GM10248 (cell line): ENCODE measurements around the gene MESD.

Source experiments
- CTCF ChIA-PET: fragments of 300-600 bp; sonication (Branson Sonifier 250); formaldehyde crosslinking; extraction: SDS; loops from one replicate; lab custom pipeline; 2021; ENCODE audit warnings: antibody characterized with exemption; lab: Yijun Ruan, JAX
- POLR2A ChIA-PET: fragments of 350-650 bp; sonication (Branson Sonifier 250); formaldehyde crosslinking; extraction: SDS; loops from one replicate; lab custom pipeline; 2020; ENCODE audit warnings: antibody characterized with exemption; lab: Yijun Ruan, JAX
- DNase-seq: peaks from one replicate; pipeline ENCODE4 v3.0.0; 2012; ENCODE audit errors: extremely low spot score
- CTCF ChIP-seq: IDR thresholded peaks from 2 replicates; pipeline ENCODE4 v1.5.1; 2012; ENCODE audit warnings: mild to moderate bottlenecking, low read depth; ENCODE audit errors: extremely low read depth, missing control alignments, control extremely low read depth

The MESD gene

DNA sequence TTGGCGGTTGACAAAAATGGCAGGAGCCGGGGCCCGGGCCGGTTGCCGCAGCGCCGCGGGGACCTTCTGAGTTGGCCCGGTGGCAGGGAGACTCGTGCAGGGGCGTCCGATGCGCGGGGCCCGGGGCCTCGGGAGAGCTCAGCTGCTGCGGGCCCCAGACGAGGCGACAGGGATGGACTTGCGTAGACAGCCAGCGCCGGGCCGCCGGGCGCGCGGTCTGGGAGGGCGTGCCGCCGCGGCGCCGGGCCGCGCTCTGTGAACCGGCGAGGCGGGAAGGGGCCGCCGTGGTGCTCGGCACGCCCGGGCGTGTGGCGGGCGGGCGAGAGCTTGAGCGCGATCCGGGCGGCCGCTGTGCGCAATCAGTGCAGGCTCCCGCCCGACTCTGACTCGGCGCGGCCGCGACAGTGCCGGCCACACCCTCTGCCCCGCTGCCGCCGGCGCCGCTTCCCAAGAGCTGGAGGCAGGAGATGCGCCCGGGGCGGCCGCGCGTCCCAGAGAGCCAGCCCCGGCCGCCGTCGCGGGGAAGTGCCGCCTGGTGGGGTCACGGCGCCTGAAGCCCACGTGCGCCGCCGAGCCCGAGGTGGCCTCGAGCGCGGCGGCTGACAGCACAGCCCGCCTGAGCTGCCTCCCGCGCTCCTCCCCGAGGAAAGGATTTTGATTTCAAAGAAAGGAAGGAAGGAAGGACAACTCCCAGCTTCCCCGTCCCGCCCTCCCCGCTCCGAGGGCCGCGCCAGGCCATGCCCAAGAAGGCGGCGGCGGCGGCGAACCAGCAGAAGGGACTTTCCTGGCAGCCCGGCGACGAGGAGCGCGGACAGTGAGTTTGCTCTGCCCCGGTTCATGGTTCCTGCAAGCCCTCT is 11.8 kb upstream of the MESD start:
- peak; percentile 67 for DNase-seq
- ChIA-PET POLR2A (interaction anchor here (0.6 kb wide), 1 partner anchor 22 kb away, joined by 3 read pairs; no protein-coding TSS in a partner anchor), CTCF (interaction anchor here (1.0 to 1.5 kb wide), 7 partner anchors 11 to 265 kb away, joined by 3 to 5 read pairs (median 4); no protein-coding TSS in a partner anchor)
- TF ChIP-seq CTCF = no peak

- ChIA-PET POLR2A (interaction anchor here (0.6 to 0.7 kb wide), 3 partner anchors 38 to 1147 kb away, joined by 3 to 4 read pairs (median 3); no protein-coding TSS in a partner anchor), CTCF (interaction anchor here (1.2 to 2.3 kb wide), 4 partner anchors 9 to 266 kb away, joined by 3 to 9 read pairs (median 4); no protein-coding TSS in a partner anchor)
- DNase-seq = peak; percentile 88
- TF ChIP-seq CTCF = no peak
These were observed 11.1 kb upstream of the MESD start, which contains the start of gene TLNRD1 for GRCh38 chr15:81000624-81001151. TLNRD1 (plus strand) TSS chr15:81000923; CDS start chr15:81002272, 1,349 bp downstream.

DNA sequence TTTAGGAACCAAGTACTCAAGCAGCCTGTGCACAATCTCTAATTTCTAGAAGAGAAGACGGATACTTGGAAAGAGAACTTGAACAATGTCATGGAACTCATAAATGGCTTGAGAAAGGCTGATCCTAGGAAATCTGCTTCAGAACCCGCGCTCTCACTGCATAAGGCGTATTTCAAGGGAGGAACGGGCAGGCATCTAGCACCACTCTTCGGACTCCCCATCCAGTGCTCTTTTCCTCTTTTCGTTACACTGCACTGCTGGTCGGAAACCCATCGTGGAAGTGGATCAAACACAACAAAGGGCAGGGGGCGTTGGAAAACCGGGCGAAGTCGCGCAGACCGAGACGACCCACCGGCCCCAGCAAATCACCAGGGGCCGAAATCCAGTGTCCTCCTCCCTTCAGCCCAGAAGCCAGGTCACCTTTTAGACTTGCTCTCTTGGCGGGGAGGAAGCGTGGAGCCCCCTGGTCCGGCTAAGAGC is 10.6 kb upstream of the MESD start:
- no peak for TF ChIP-seq CTCF
- CTCF ChIA-PET = interaction anchor here (1.2 to 2.3 kb wide), 5 partner anchors 9 to 266 kb away, joined by 3 to 9 read pairs (median 4); no protein-coding TSS in a partner anchor
- POLR2A ChIA-PET = interaction anchor here (0.6 to 0.7 kb wide), 3 partner anchors 38 to 1147 kb away, joined by 3 to 4 read pairs (median 3); no protein-coding TSS in a partner anchor
- DNase-seq = no peak

DNA sequence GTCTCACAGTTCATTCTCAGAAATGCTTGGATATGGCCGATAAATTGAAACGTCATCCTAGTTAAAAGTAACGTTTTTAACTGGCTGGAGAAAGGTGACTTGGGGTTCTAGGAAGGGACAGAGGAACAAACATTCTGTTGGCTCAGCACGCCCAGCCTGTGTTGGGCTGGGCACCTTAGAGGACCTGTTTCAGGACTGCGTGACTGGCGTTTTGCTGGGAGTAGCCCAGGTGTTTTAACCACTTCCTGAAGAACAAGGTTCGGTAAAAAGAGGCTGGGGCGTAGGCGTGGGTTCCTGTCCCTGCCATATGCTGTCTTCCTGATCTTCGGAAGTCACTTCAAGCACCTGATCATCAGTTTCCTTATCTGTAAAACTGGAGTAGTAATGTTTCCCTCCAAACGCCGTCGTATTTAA is 10.0 kb upstream of the MESD start:
- ChIA-PET POLR2A (no interaction called here), CTCF (interaction anchor here (1.3 to 2.3 kb wide), 4 partner anchors 10 to 29 kb away, joined by 3 to 9 read pairs (median 4); no protein-coding TSS in a partner anchor)
- peak; percentile 31 for DNase-seq
- no peak for TF ChIP-seq CTCF

GRCh38 chr15:80998251-80998650 is 8.6 kb upstream of the MESD start:
- CTCF ChIA-PET = interaction anchor here (1.0 to 2.8 kb wide), 7 partner anchors 11 to 277 kb away, joined by 3 to 22 read pairs (median 4); no protein-coding TSS in a partner anchor
- POLR2A ChIA-PET = interaction anchor here (0.6 kb wide), 1 partner anchor 191 kb away, joined by 4 read pairs; no protein-coding TSS in a partner anchor
- no peak for TF ChIP-seq CTCF
- DNase-seq = no peak

DNA sequence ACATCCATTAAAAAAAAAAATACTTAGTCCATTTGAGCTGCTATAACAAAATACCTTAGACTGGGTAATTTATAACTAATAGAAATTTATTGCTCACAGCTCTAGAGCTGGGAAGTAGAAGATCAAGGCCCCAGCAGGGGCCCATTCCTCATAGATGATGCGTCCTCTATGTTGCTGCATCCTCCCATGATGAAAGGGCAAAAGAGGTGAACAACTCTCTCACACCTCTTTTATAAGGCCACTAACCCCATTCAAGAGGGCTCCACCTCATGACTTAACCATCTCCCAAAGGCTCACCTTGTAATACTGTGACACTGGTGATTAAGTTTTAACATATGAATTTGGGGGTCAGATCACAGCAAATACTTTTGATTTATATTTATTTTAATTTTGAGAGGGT is 8.1 kb upstream of the MESD start:
- ChIA-PET POLR2A (interaction anchor here (0.5 kb wide), 1 partner anchor 289 kb away, joined by 6 read pairs; no protein-coding TSS in a partner anchor), CTCF (interaction anchor here (1.0 to 2.8 kb wide), 3 partner anchors 26 to 269 kb away, joined by 3 to 22 read pairs (median 5); no protein-coding TSS in a partner anchor)
- TF ChIP-seq CTCF = no peak
- DNase-seq = no peak
